ENCODE measurements around the gene LEKR1. TPM values are rescaled to one million over a fixed set of nuclear protein-coding genes. Genes with fewer than 3 reads are reported as not detected.
"Not testable (repeated sequence)": the region's sequence is repeated elsewhere in the genome, so short reads cannot be mapped to it uniquely, and the experiment has no call there.

LEKR1 gene
- total RNA-seq, 1 donor from 2014 or later: 0.52 TPM

DNA sequence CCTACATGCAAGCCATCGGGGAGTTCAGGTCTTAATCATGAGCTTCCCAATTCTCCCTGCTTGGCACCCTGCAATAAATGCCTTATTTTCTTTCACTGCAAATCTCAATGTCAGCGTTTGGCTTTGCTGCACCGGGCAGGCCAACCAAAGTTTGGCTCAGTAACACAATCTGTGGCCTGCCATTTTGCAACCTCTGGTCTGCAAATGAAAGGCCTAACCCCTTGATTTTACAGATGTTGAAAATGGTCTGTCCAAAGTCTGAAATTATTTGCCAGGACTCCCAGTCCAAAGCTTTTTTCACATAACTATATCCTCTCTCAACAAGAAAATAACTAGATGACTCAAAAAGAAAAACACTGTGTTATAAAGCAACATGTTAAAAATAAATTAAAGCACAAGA is 34.0 kb upstream of the LEKR1 start:
- Histone ChIP-seq H3K9ac (ENCODE audit: low read depth in 1 of 3, low read length in 3 of 3) (no peak overlapping the region), H3K36me3 (ENCODE audit: control insufficient read depth in 3 of 3, insufficient read depth in 3 of 3, low read length in 3 of 3) (no peaks in the 10 kb centered on the region), H3K27ac (ENCODE audit: low read depth, low read length) (no peak overlapping the region)

GRCh38 chr3:156792536-156792935 is 33.6 kb upstream of the LEKR1 start:
- Histone ChIP-seq H3K36me3 (ENCODE audit: control insufficient read depth in 3 of 3, insufficient read depth in 3 of 3, low read length in 3 of 3) (no peaks in the 10 kb centered on the region), H3K27me3 (ENCODE audit: control insufficient read depth in 3 of 3, insufficient read depth in 3 of 3, low read length in 3 of 3) (no peaks in the 10 kb centered on the region), H3K9me3 (ENCODE audit: control insufficient read depth in 3 of 3, low read length in 3 of 3) (no peaks in the 10 kb centered on the region), H3K4me1 (ENCODE audit: control insufficient read depth in 3 of 3, insufficient read depth in 3 of 3, low read length in 3 of 3) (no peaks in the 10 kb centered on the region), H3K4me3 (ENCODE audit: low read length in 3 of 3) (no peak overlapping the region), H3K9ac (ENCODE audit: low read depth in 1 of 3, low read length in 3 of 3) (no peak overlapping the region), H3K27ac (ENCODE audit: low read depth, low read length) (no peak overlapping the region)

More for the DNA sequence above, 34.0 kb upstream of the LEKR1 start:
- Histone ChIP-seq H3K9me3 (ENCODE audit: control insufficient read depth in 3 of 3, low read length in 3 of 3) (no peaks in the 10 kb centered on the region), H3K4me1 (ENCODE audit: control insufficient read depth in 3 of 3, insufficient read depth in 3 of 3, low read length in 3 of 3) (no peaks in the 10 kb centered on the region), H3K4me3 (ENCODE audit: low read length in 3 of 3) (no peak overlapping the region), H3K27me3 (ENCODE audit: control insufficient read depth in 3 of 3, insufficient read depth in 3 of 3, low read length in 3 of 3) (no peaks in the 10 kb centered on the region)

DNA sequence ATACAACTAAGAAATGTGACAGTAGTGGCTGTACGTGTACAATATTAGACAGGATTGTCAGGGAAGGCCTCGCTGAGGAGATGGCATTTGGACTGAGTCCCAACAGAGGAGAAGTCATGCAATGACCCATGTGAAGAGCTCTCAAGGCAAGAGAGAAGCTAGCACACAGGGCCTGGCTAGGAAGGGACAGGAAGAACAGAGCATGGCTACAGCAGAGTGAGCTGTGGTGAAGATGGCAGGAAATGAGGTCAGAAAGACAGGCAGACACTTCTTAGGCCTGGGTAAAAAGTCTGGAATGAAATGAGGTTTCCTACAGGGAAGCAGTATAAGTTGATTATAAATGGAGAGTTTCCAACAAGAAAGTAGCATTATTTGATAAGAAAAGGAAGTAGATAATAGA is 33.2 kb upstream of the LEKR1 start:
- Histone ChIP-seq H3K9me3 (ENCODE audit: control insufficient read depth in 3 of 3, low read length in 3 of 3) (no peaks in the 10 kb centered on the region), H3K4me1 (ENCODE audit: control insufficient read depth in 3 of 3, insufficient read depth in 3 of 3, low read length in 3 of 3) (no peaks in the 10 kb centered on the region), H3K9ac (ENCODE audit: low read depth in 1 of 3, low read length in 3 of 3) (no peak overlapping the region), H3K36me3 (ENCODE audit: control insufficient read depth in 3 of 3, insufficient read depth in 3 of 3, low read length in 3 of 3) (no peaks in the 10 kb centered on the region), H3K27ac (ENCODE audit: low read depth, low read length) (no peak overlapping the region), H3K27me3 (ENCODE audit: control insufficient read depth in 3 of 3, insufficient read depth in 3 of 3, low read length in 3 of 3) (no peaks in the 10 kb centered on the region), H3K4me3 (ENCODE audit: low read length in 3 of 3) (no peak overlapping the region)

DNA sequence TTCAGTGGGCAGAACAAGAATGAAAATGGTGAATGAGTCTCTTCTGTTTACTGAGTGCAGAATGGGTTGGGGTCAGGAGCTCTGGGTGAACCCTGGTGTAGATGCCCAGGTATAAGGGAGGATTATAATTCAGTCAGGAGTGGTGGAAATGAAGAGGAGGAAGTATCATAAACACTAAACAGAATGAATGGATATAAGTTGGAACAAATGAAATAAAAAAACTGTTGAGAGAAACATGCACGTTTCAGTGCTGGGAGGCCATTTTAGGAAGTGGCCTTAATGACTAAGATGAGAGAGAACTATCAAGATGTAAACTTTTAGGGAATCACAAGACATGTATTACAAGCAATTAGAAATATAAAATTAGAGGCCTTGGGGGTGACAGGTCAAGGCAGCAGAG is 32.8 kb upstream of the LEKR1 start:
- H3K4me3 ChIP-seq (ENCODE audit: low read length in 3 of 3): no peak overlapping the region
- H3K36me3 ChIP-seq (ENCODE audit: control insufficient read depth in 3 of 3, insufficient read depth in 3 of 3, low read length in 3 of 3): no peaks in the 10 kb centered on the region
- no peaks in the 10 kb centered on the region for H3K4me1 ChIP-seq (ENCODE audit: control insufficient read depth in 3 of 3, insufficient read depth in 3 of 3, low read length in 3 of 3)
- no peaks in the 10 kb centered on the region for H3K27me3 ChIP-seq (ENCODE audit: control insufficient read depth in 3 of 3, insufficient read depth in 3 of 3, low read length in 3 of 3)
- H3K9ac ChIP-seq (ENCODE audit: low read depth in 1 of 3, low read length in 3 of 3): no peak overlapping the region
- no peak overlapping the region for H3K27ac ChIP-seq (ENCODE audit: low read depth, low read length)
- no peaks in the 10 kb centered on the region for H3K9me3 ChIP-seq (ENCODE audit: control insufficient read depth in 3 of 3, low read length in 3 of 3)

- Histone ChIP-seq H3K9me3 (ENCODE audit: control insufficient read depth in 3 of 3, low read length in 3 of 3) (no peaks in the 10 kb centered on the region), H3K4me3 (ENCODE audit: low read length in 3 of 3) (no peak overlapping the region), H3K36me3 (ENCODE audit: control insufficient read depth in 3 of 3, insufficient read depth in 3 of 3, low read length in 3 of 3) (no peaks in the 10 kb centered on the region), H3K4me1 (ENCODE audit: control insufficient read depth in 3 of 3, insufficient read depth in 3 of 3, low read length in 3 of 3) (no peaks in the 10 kb centered on the region), H3K9ac (ENCODE audit: low read depth in 1 of 3, low read length in 3 of 3) (no peak overlapping the region), H3K27me3 (ENCODE audit: control insufficient read depth in 3 of 3, insufficient read depth in 3 of 3, low read length in 3 of 3) (no peaks in the 10 kb centered on the region), H3K27ac (ENCODE audit: low read depth, low read length) (no peak overlapping the region)
Observed at GRCh38 chr3:156793851-156794250, 32.3 kb upstream of the LEKR1 start.

DNA sequence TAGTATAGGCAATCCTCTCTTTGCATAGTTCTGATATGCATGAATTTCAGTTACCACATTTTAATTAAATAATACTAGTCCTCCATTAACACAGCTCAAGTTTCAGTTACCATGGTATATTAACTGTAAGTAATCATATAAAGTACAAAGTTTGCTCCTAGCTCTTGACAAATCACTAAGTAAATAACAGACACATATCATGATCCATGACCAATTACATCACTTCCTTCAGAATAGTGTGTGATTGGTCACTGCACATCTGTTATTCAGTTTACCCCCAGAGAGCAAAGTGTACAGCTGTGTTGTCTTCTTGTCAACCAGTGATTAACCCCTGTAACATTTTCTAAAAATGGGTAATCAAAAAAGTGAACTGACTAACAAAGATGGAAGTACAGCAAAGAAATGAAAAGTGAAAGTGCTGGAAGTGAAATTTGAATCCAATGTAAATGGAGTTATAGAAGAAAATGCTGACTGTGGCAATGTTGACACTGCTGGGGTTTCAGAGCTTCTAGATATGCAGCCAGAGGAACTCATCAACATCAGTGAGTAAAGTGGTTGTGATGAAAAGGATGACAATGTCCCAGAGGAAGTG is 30.2 kb upstream of the LEKR1 start:
- no peaks in the 10 kb centered on the region for H3K27me3 ChIP-seq (ENCODE audit: control insufficient read depth in 3 of 3, insufficient read depth in 3 of 3, low read length in 3 of 3)
- H3K4me1 ChIP-seq (ENCODE audit: control insufficient read depth in 3 of 3, insufficient read depth in 3 of 3, low read length in 3 of 3): no peaks in the 10 kb centered on the region
- H3K27ac ChIP-seq (ENCODE audit: low read depth, low read length): no peak overlapping the region
- no peaks in the 10 kb centered on the region for H3K36me3 ChIP-seq (ENCODE audit: control insufficient read depth in 3 of 3, insufficient read depth in 3 of 3, low read length in 3 of 3)
- H3K9ac ChIP-seq (ENCODE audit: low read depth in 1 of 3, low read length in 3 of 3): no peak overlapping the region
- no peak overlapping the region for H3K4me3 ChIP-seq (ENCODE audit: low read length in 3 of 3)
- H3K9me3 ChIP-seq (ENCODE audit: control insufficient read depth in 3 of 3, low read length in 3 of 3): no peaks in the 10 kb centered on the region

DNA sequence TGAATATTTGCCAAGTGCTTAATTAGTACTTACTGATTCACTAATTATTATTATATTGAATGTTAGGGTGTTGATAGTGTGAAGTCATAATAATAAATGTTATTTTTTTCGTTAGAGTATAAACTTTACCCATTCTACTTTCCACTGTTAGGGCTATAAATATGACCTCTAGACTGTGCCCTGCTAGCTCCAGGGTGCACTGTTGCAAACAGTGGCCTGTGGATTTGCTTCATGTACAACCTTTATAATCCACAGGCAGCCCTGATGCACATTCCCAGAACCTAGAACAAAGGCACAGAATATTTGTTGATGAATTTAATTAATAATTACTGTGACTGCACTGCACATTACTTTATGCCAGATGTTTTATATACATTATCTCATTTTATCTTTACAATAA is 28.8 kb upstream of the LEKR1 start:
- H3K4me1 ChIP-seq (ENCODE audit: control insufficient read depth in 3 of 3, insufficient read depth in 3 of 3, low read length in 3 of 3): no peaks in the 10 kb centered on the region
- H3K36me3 ChIP-seq (ENCODE audit: control insufficient read depth in 3 of 3, insufficient read depth in 3 of 3, low read length in 3 of 3): no peaks in the 10 kb centered on the region
- no peak overlapping the region for H3K4me3 ChIP-seq (ENCODE audit: low read length in 3 of 3)
- no peak overlapping the region for H3K9ac ChIP-seq (ENCODE audit: low read depth in 1 of 3, low read length in 3 of 3)
- no peaks in the 10 kb centered on the region for H3K27me3 ChIP-seq (ENCODE audit: control insufficient read depth in 3 of 3, insufficient read depth in 3 of 3, low read length in 3 of 3)
- no peaks in the 10 kb centered on the region for H3K9me3 ChIP-seq (ENCODE audit: control insufficient read depth in 3 of 3, low read length in 3 of 3)
- no peak overlapping the region for H3K27ac ChIP-seq (ENCODE audit: low read depth, low read length)

GRCh38 chr3:156800287-156800686 is 25.9 kb upstream of the LEKR1 start:
- H3K27ac ChIP-seq (ENCODE audit: low read depth, low read length); H3K9me3 ChIP-seq (ENCODE audit: control insufficient read depth in 3 of 3, low read length in 3 of 3); H3K4me1 ChIP-seq (ENCODE audit: control insufficient read depth in 3 of 3, insufficient read depth in 3 of 3, low read length in 3 of 3); H3K27me3 ChIP-seq (ENCODE audit: control insufficient read depth in 3 of 3, insufficient read depth in 3 of 3, low read length in 3 of 3); H3K4me3 ChIP-seq (ENCODE audit: low read length in 3 of 3); H3K9ac ChIP-seq (ENCODE audit: low read depth in 1 of 3, low read length in 3 of 3); H3K36me3 ChIP-seq (ENCODE audit: control insufficient read depth in 3 of 3, insufficient read depth in 3 of 3, low read length in 3 of 3): not testable (repeated sequence)

GRCh38 chr3:156801746-156802145 is 24.4 kb upstream of the LEKR1 start:
- H3K27me3 ChIP-seq (ENCODE audit: control insufficient read depth in 3 of 3, insufficient read depth in 3 of 3, low read length in 3 of 3): no peaks in the 10 kb centered on the region
- H3K9me3 ChIP-seq (ENCODE audit: control insufficient read depth in 3 of 3, low read length in 3 of 3): no peaks in the 10 kb centered on the region
- H3K27ac ChIP-seq (ENCODE audit: low read depth, low read length): no peak overlapping the region
- H3K9ac ChIP-seq (ENCODE audit: low read depth in 1 of 3, low read length in 3 of 3): no peak overlapping the region
- H3K4me1 ChIP-seq (ENCODE audit: control insufficient read depth in 3 of 3, insufficient read depth in 3 of 3, low read length in 3 of 3): no peaks in the 10 kb centered on the region
- H3K4me3 ChIP-seq (ENCODE audit: low read length in 3 of 3): no peak overlapping the region
- H3K36me3 ChIP-seq (ENCODE audit: control insufficient read depth in 3 of 3, insufficient read depth in 3 of 3, low read length in 3 of 3): no peaks in the 10 kb centered on the region

DNA sequence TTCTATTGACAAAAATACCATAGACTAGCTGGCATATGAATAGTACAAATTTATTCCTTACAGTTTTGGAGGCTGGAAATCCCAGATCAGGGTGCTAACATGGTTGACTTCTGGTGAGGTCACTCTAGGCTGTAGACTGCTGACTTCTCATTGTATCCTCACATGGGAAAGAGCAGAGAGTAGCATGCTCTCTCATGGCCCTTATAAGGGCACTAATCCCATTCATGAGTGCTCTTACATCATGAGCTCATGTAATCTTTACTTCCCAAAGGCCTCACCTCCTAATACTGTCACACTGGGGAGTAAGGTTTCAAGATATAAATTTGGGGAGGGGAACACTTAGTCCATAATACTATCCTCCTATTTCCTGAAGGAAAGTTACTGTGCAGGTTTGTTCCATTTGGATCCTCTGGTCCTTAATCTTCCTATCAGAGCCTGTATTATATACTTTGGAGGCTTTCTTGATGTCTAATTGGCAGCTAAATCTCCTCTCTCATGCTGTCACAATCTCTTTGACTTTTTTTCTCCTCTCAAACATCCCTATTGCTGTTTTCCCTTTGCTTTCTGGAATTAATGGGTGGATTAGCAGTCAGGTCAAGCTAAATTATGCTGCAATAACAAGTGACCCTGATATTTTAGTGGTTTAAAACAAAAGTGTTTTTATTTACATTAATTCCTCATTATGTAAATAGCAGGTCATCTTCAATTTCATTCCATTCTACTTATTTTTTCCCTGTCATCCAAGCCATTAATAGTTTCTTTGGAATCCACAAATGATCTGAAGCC is 23.1 kb upstream of the LEKR1 start:
- no peaks in the 10 kb centered on the region for H3K36me3 ChIP-seq (ENCODE audit: control insufficient read depth in 3 of 3, insufficient read depth in 3 of 3, low read length in 3 of 3)
- H3K27ac ChIP-seq (ENCODE audit: low read depth, low read length): no peak overlapping the region
- no peaks in the 10 kb centered on the region for H3K27me3 ChIP-seq (ENCODE audit: control insufficient read depth in 3 of 3, insufficient read depth in 3 of 3, low read length in 3 of 3)
- no peaks in the 10 kb centered on the region for H3K4me1 ChIP-seq (ENCODE audit: control insufficient read depth in 3 of 3, insufficient read depth in 3 of 3, low read length in 3 of 3)
- H3K9ac ChIP-seq (ENCODE audit: low read depth in 1 of 3, low read length in 3 of 3): no peak overlapping the region
- no peak overlapping the region for H3K4me3 ChIP-seq (ENCODE audit: low read length in 3 of 3)
- H3K9me3 ChIP-seq (ENCODE audit: control insufficient read depth in 3 of 3, low read length in 3 of 3): no peaks in the 10 kb centered on the region

Measured in skeletal muscle tissue (tissue), 4 donors.